A549 (cell line): Measurements from ENCODE around the gene C5orf15. TPM values are rescaled to one million over a fixed set of nuclear protein-coding genes. Genes with fewer than 3 reads are reported as not detected.

Experiments
- ATAC-seq, 2 experiments: fragments of 200-7000 bp in 1 of 2; fragments of >200 bp in 1 of 2; cut with Nextera tagmentation in 1 of 2; cut with Tn5 transposase in 1 of 2; 3 replicates each; pipeline versions ENCODE4 v1.8.0 to v1.9.1; 2018 to 2020; ENCODE audit warnings: mild to moderate bottlenecking in 1 of 2, moderate library complexity in 1 of 2
- CTCF ChIA-PET: fragments of 300-600 bp; sonication (Branson Sonifier 250); formaldehyde crosslinking; extraction: SDS; loops from one replicate; lab custom pipeline; 2021; ENCODE audit warnings: antibody characterized with exemption, inconsistent platforms; lab: Yijun Ruan, JAX
- POLR2A ChIA-PET: fragments of 350-600 bp; formaldehyde crosslinking; extraction: SDS; loops from one replicate; lab custom pipeline; 2021; ENCODE audit warnings: antibody characterized with exemption, inconsistent platforms; lab: Yijun Ruan, JAX
- DNase-seq, 2 experiments: peaks; one replicate each; pipeline versions ENCODE4 v3.0.0 to v3.0.0-alpha.2; 2011 to 2016; ENCODE audit warnings: low read depth in 1 of 2, low spot score in 1 of 2
- FAIRE-seq: peaks from 2 replicates; lab custom pipeline; 2011; peaks lifted over from hg19 to GRCh38; lab: Jason Lieb, UNC
- H3K27ac ChIP-seq, 2 experiments: fragments of >200 bp; sonication (Bioruptor Twin); formaldehyde crosslinking; 3 replicates each; pipeline ENCODE4 v1.5.1; 2016 to 2017
- H3K4me1 ChIP-seq: fragments of >200 bp; sonication (Bioruptor Twin); formaldehyde crosslinking; 3 replicates; pipeline ENCODE4 v1.6.1; 2016
- H3K4me2 ChIP-seq: fragments of >200 bp; sonication (Bioruptor Twin); formaldehyde crosslinking; 3 replicates; pipeline ENCODE4 v1.6.1; 2016
- H3K4me3 ChIP-seq: fragments of >200 bp; sonication (Bioruptor Twin); formaldehyde crosslinking; 3 replicates; pipeline ENCODE4 v1.5.1; 2016
- H3K9me3 ChIP-seq: fragments of >200 bp; sonication (Bioruptor Twin); formaldehyde crosslinking; 3 replicates; pipeline ENCODE4 v1.6.1; 2016
- ATOH8 ChIP-seq: fragments of 250-450 bp; sonication (Bioruptor Pico); IDR thresholded peaks from 2 replicates; pipeline ENCODE4 v1.5.0; 2020; ENCODE audit warnings: low read depth, mild to moderate bottlenecking, moderate library complexity
- BCL3 ChIP-seq: fragments of >200 bp; sonication (Bioruptor Twin); formaldehyde crosslinking; IDR thresholded peaks from 3 replicates; pipeline ENCODE4 v1.6.1; 2016
- CBX8 ChIP-seq: fragments of 200-600 bp; sonication (generic); IDR thresholded peaks from 2 replicates; pipeline ENCODE4 v1.6.1; 2016
- CHD4 ChIP-seq: fragments of 200-600 bp; sonication (generic); IDR thresholded peaks from 2 replicates; pipeline ENCODE4 v1.6.1; 2016; ENCODE audit warnings: antibody characterized with exemption, mild to moderate bottlenecking, borderline replicate concordance
- CTCF ChIP-seq: fragments of >200 bp; sonication (Bioruptor Twin); formaldehyde crosslinking; IDR thresholded peaks from 3 replicates; pipeline ENCODE4 v1.5.1; 2016
- EHF ChIP-seq: fragments of 250-450 bp; sonication (Bioruptor Pico); IDR thresholded peaks from 2 replicates; pipeline ENCODE4 v1.5.0; 2020; ENCODE audit warnings: mild to moderate bottlenecking
- ELK1 ChIP-seq: fragments of 150-350 bp; IDR thresholded peaks from 2 replicates; pipeline ENCODE4 v1.6.1; 2014; ENCODE audit warnings: low read depth, mild to moderate bottlenecking, low read length
- EP300 ChIP-seq, 2 experiments: fragments of >200 bp; sonication (Bioruptor Twin); formaldehyde crosslinking; IDR thresholded peaks; 2 replicates in 1 of 2; 3 replicates in 1 of 2; pipeline ENCODE4 v1.6.1; 2016 to 2017
- FOXS1 ChIP-seq: fragments of 250-450 bp; sonication (Bioruptor Pico); IDR thresholded peaks from 2 replicates; pipeline ENCODE4 v1.5.0; 2020; ENCODE audit warnings: mild to moderate bottlenecking, moderate library complexity
- HES2 ChIP-seq: fragments of >200 bp; sonication (Bioruptor Twin); formaldehyde crosslinking; IDR thresholded peaks from 2 replicates; pipeline ENCODE4 v1.6.1; 2016
- HEYL ChIP-seq: fragments of 250-450 bp; sonication (Bioruptor Pico); IDR thresholded peaks from 2 replicates; pipeline ENCODE4 v1.8.0; 2021; ENCODE audit warnings: mild to moderate bottlenecking, moderate library complexity
- JUN ChIP-seq, 2 experiments: fragments of >200 bp; sonication (Bioruptor Twin); formaldehyde crosslinking; IDR thresholded peaks; 2 replicates in 1 of 2; 3 replicates in 1 of 2; pipeline ENCODE4 v1.6.1; 2016 to 2017
- MAFK ChIP-seq: fragments of 450-650 bp; IDR thresholded peaks from 2 replicates; pipeline ENCODE4 v1.6.1; 2014; ENCODE audit not compliant: partially characterized antibody
- MAX ChIP-seq: IDR thresholded peaks from 2 replicates; pipeline ENCODE4 v1.6.1; 2012
- MAZ ChIP-seq: fragments of 150-350 bp; IDR thresholded peaks from 2 replicates; pipeline ENCODE4 v1.6.1; 2014; ENCODE audit warnings: antibody characterized with exemption, low read depth, low read length, borderline replicate concordance
- NPAS2 ChIP-seq: fragments of 250-450 bp; sonication (Bioruptor Pico); IDR thresholded peaks from 2 replicates; pipeline ENCODE4 v1.8.0; 2022; ENCODE audit warnings: mild to moderate bottlenecking, moderate library complexity, borderline replicate concordance
- RAD21 ChIP-seq, 2 experiments: fragments of >200 bp in 1 of 2; sonication (Bioruptor Twin) in 1 of 2; formaldehyde crosslinking in 1 of 2; IDR thresholded peaks in 1 of 2; conservative IDR thresholded peaks in 1 of 2; 2 replicates in 1 of 2; 3 replicates in 1 of 2; pipeline ENCODE4 v1.6.1; 2012 to 2018; ENCODE audit warnings: inconsistent platforms in 1 of 2
- RARB ChIP-seq: fragments of 250-450 bp; sonication (Bioruptor Pico); IDR thresholded peaks from 2 replicates; pipeline ENCODE4 v1.8.0; 2021; ENCODE audit warnings: mild to moderate bottlenecking, moderate library complexity
- RNF2 ChIP-seq: fragments of 200-600 bp; sonication (generic); IDR thresholded peaks from 2 replicates; pipeline ENCODE4 v1.6.1; 2016; ENCODE audit warnings: low read depth, mild to moderate bottlenecking, antibody characterized with exemption, moderate library complexity, borderline replicate concordance
- TFCP2L1 ChIP-seq: fragments of 250-450 bp; sonication (Bioruptor Pico); IDR thresholded peaks from 2 replicates; pipeline ENCODE4 v1.5.0; 2021; ENCODE audit warnings: mild to moderate bottlenecking
- TP53 ChIP-seq: fragments of 250-450 bp; sonication (Bioruptor Pico); IDR thresholded peaks from 2 replicates; pipeline ENCODE4 v1.5.0; 2021; ENCODE audit warnings: mild to moderate bottlenecking, moderate library complexity
- ZC3H11A ChIP-seq: fragments of 450-650 bp; IDR thresholded peaks from 2 replicates; pipeline ENCODE4 v1.6.1; 2014; ENCODE audit warnings: antibody characterized with exemption, mild to moderate bottlenecking
- WGBS: methylation state at CpG from one replicate; pipeline ENCODE4 v1.1.6; 2017; ENCODE audit errors: missing lambda C conversion rate; 5-methylcytosine and 5-hydroxymethylcytosine counted together
- polyA plus RNA-seq, 4 experiments: library from polyadenylated mRNA; depleted of rRNA in 3 of 4; stranded (reverse); fragments of >200 nt; fragmentation: RNase III in 1 of 4; extraction: RNeasy Plus Mini Kit Qiagen cat#74134 plus additional on column Dnase treatment in 1 of 4; gene quantifications; 2 replicates in 3 of 4; 3 replicates in 1 of 4; pipeline ENCODE4 v1.2.3, GENCODE V29; 2011 to 2017

The C5orf15 gene
- polyA plus RNA-seq, 2 of the 4 experiments (the other 2 are of a cell fraction): 92.9 to 126 TPM

GRCh38 chr5:133959643-133960042 lies 8.8 kb downstream of the C5orf15 start:
- WGBS: 94% methylated on average over 11 of the region's 11 CpGs
- no peak overlapping the region for H3K27ac ChIP-seq

GRCh38 chr5:133957591-133957990 lies 10.8 kb downstream of the C5orf15 start:
- Histone ChIP-seq H3K27ac (no peak overlapping the region), H3K4me2 (no peak overlapping the region), H3K4me3 (no peak overlapping the region), H3K9me3 (no peaks in the 10 kb centered on the region), H3K4me1 (peaks cover 3% of the 10 kb centered on the region; the same call in 1 of the 3 replicates)
- POLR2A ChIA-PET: no interaction called here
- DNase-seq: no peak
- CTCF ChIA-PET: interaction anchor here (2.5 kb wide), 1 partner anchor 13 kb away, joined by 7 read pairs; no protein-coding TSS in a partner anchor
- 93% methylated on average over 1 of the region's 1 CpG for WGBS
- no peak for ATAC-seq
- no peak for FAIRE-seq
- no peak for TF ChIP-seq ATOH8 (CRISPR knock-in tag)
- TF ChIP-seq EP300 (IDR thresholded peaks at IDR 0.05): no peak
- TF ChIP-seq ELK1: no peak
- no peak for TF ChIP-seq CBX8
- TF ChIP-seq TFCP2L1 (CRISPR knock-in tag): no peak
- no peak for TF ChIP-seq CHD4
- TF ChIP-seq EHF (CRISPR knock-in tag): no peak

More at GRCh38 chr5:133959643-133960042, 8.8 kb downstream of the C5orf15 start:
- ChIA-PET POLR2A (no interaction called here), CTCF (no interaction called here)
- Histone ChIP-seq H3K4me1 (peaks cover 10% of the 10 kb centered on the region; the same call in 1 of the 3 replicates), H3K9me3 (no peaks in the 10 kb centered on the region), H3K4me2 (no peak overlapping the region), H3K4me3 (no peak overlapping the region)
- TF ChIP-seq FOXS1 (CRISPR knock-in tag): no peak
- TF ChIP-seq BCL3: no peak
- no peak for TF ChIP-seq JUN (IDR thresholded peaks at IDR 0.05)
- TF ChIP-seq RARB (CRISPR knock-in tag): no peak
- no peak for TF ChIP-seq HEYL (CRISPR knock-in tag)
- no peak for TF ChIP-seq TP53
- no peak for TF ChIP-seq NPAS2
- no peak for TF ChIP-seq MAFK
- TF ChIP-seq RAD21 (conservative IDR thresholded peaks at IDR 0.05 in 1 of 2, IDR thresholded peaks at IDR 0.05 in 1 of 2): no peak
- TF ChIP-seq ZC3H11A: no peak
- no peak for TF ChIP-seq CTCF
- no peak for TF ChIP-seq HES2
- no peak for TF ChIP-seq MAX
- TF ChIP-seq RNF2: no peak
- TF ChIP-seq MAZ: no peak
- DNase-seq: no peak
- no peak for FAIRE-seq
- ATAC-seq: no peak
